Muscle of leg (tissue), 11 donors: ENCODE data around the gene STK4. TPM values are rescaled to one million over a fixed set of nuclear protein-coding genes. Genes with fewer than 3 reads are reported as not detected.

ENCODE experiments used
- DNase-seq: peaks from one replicate; pipeline ENCODE4 v3.0.0; 2013
- H3K27ac ChIP-seq: one replicate; pipeline ENCODE4 v1.5.1; 2013; ENCODE audit warnings: mild to moderate bottlenecking, low read length, control low read depth
- H3K27me3 ChIP-seq: one replicate; pipeline ENCODE4 v1.6.1; 2013; ENCODE audit warnings: low read length; ENCODE audit not compliant: control insufficient read depth, insufficient read depth
- H3K36me3 ChIP-seq: one replicate; pipeline ENCODE4 v1.6.1; 2013; ENCODE audit warnings: low read length; ENCODE audit not compliant: control insufficient read depth, insufficient read depth
- H3K4me1 ChIP-seq: one replicate; pipeline ENCODE4 v1.6.1; 2013; ENCODE audit warnings: low read length; ENCODE audit not compliant: control insufficient read depth, insufficient read depth
- H3K4me3 ChIP-seq: one replicate; pipeline ENCODE4 v1.5.1; 2013; ENCODE audit warnings: low read length, control low read depth
- H3K9me3 ChIP-seq: replicated peaks from 2 replicates; pipeline ENCODE4 v1.6.1; 2013; ENCODE audit warnings: low read depth, low read length; ENCODE audit not compliant: control insufficient read depth
- WGBS: methylation state at CpG from one replicate; pipeline ENCODE4 v1.1.5; 2013; ENCODE audit warnings: missing lambda C conversion rate; ENCODE audit not compliant: insufficient coverage; 5-methylcytosine and 5-hydroxymethylcytosine counted together
- polyA plus RNA-seq, 8 donors: library from polyadenylated mRNA; unstranded; fragments of 120-200 nt; gene quantifications; one replicate each; pipeline versions ENCODE4 v1.2.1 to v1.2.3, GENCODE V29; 2013; ENCODE audit warnings: inconsistent platforms in 1 of 8, low replicate concordance in 1 of 8; ENCODE audit not compliant: insufficient read length in 8 of 8, insufficient read depth in 1 of 8
- total RNA-seq: library from RNA; stranded (reverse); fragments of 120-200 nt; gene quantifications from one replicate; pipeline ENCODE4 v1.2.4, GENCODE V29; 2013

Gene STK4
- total and polyA plus RNA-seq, 9 donors, result 7.7 to 11.7 (median 8.8) TPM

- Histone ChIP-seq H3K9me3 (no peaks in the 10 kb centered on the region), H3K4me1 (peaks cover 13% of the 10 kb centered on the region), H3K27me3 (no peaks in the 10 kb centered on the region), H3K36me3 (peaks cover 6% of the 10 kb centered on the region), H3K27ac (no peak overlapping the region), H3K4me3 (no peak overlapping the region)
- 75% methylated on average over 2 of the region's 4 CpGs for WGBS
- DNase-seq, result no peak
Measured at GRCh38 chr20:44961011-44961869, 5.1 kb upstream of the STK4 start.

DNA sequence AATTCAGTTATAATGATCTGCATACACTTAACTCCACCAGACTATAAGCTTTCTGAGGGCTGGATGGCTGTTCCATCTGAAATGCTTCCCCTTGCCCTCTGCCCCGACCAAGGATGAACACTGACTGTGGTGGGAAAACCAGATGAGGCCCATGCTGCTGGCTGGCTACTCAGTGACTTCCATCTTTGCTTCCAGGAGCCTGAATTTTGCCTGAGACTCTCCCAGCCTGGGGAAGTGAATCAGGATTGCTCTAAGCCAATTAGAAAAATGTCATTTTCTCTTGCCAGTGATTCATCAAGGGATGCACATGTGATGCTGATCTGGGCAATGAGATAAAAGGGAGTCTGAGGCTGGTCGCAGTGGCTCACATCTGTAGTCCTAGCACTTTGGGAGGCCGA lies 4.4 kb upstream of the STK4 start:
- peaks cover 15% of the 10 kb centered on the region for H3K4me1 ChIP-seq
- H3K9me3 ChIP-seq, result no peaks in the 10 kb centered on the region
- H3K27me3 ChIP-seq, result no peaks in the 10 kb centered on the region
- H3K27ac ChIP-seq, result no peak overlapping the region
- H3K4me3 ChIP-seq, result no peak overlapping the region
- WGBS, result 86% methylated on average over 1 of the region's 3 CpGs
- H3K36me3 ChIP-seq, result peaks cover 4% of the 10 kb centered on the region
- DNase-seq, result no peak

DNA sequence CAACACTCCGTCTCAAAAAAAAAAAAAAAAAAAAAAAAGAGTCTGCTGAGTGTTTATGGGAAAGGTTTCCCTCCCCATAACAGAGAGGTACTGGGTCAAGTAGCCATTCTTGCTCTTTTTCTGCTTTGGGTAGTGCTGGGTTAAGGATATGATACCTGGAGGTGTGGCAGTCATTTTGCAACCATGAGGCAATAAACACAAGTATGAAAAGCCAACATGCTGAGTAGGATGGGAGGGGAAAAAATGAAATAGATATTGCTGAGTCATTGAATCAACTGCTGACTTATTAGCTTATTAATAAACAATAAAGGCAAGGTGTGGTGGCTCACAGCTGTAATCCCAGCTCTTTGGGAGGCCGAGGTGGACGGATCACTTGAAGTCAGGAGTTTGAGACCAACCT lies 3.8 kb upstream of the STK4 start:
- no peaks in the 10 kb centered on the region for H3K9me3 ChIP-seq
- H3K36me3 ChIP-seq, result peaks cover 4% of the 10 kb centered on the region
- H3K27me3 ChIP-seq, result no peaks in the 10 kb centered on the region
- H3K27ac ChIP-seq, result no peak overlapping the region
- DNase-seq, result no peak
- peaks cover 22% of the 10 kb centered on the region for H3K4me1 ChIP-seq
- no CpG with 5 or more reads among the region's 3 CpGs for WGBS
- H3K4me3 ChIP-seq, result no peak overlapping the region

DNA sequence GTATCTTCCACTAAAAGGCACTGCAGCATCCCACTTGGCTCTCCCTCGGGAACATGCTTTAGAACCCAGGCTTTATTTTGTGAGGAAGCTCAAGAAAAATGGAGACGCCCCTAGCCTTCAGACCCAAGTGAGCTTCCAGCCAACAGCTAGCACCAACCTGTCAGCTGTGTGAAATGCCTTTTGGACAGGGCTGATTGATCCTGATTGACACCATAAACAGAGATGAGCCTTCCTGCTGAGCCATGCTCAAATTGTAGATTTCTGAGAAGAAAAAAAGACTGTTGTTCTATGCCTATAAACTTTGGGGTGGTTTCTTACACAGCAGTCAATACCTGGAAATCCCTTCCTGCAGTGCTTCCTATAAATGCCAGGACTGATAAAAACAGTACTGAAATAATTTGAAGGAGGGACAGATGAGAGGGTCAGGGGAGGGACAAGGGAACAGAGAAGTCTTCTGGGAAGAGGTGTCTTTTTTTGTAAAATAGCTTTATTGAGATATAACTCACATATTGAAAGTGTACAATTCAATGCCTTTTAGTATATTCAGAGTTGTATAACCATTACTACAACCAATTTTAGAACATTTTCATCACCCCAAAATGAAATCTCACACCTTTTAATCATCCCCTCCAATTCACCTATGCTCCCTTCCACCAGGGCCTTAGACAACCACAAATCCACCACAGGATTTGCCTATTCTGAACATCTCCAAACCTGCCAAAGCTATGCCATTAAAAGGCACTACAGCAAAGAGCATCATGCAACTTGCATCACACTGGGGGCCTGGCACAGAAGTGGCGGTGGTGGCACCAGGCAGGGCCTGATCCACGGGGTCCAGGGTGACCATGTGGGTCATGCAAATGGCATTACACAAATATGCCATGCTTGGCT lies 2.7 kb upstream of the STK4 start:
- Histone ChIP-seq H3K4me3 (no peak overlapping the region), H3K27me3 (no peaks in the 10 kb centered on the region), H3K9me3 (no peaks in the 10 kb centered on the region), H3K27ac (no peak overlapping the region), H3K4me1 (peaks cover 22% of the 10 kb centered on the region), H3K36me3 (no peaks in the 10 kb centered on the region)
- WGBS, result 61% methylated on average over 2 of the region's 4 CpGs
- DNase-seq, result no peak

DNA sequence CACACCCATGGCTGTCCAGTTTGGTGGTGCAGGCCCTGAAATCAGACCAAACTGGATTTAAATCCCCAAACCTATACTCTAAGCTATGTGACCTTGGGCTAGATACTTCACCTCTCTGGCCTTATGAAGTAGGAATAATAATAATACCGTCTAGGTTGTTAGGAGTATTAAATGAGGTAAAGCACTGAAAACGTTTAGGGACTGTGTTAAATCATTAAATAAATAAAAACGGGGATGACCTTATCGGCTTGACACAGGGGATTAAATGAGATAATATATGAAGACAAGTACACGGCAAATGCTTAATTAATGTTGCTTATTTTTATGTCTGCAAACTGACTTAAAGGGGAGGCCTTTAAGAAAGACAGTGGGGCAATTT lies 672 bp upstream of the STK4 start:
- Histone ChIP-seq H3K4me1 (peaks cover 14% of the 10 kb centered on the region), H3K4me3 (peak overlapping the region; percentile 94), H3K27ac (peak overlapping the region; percentile 66), H3K27me3 (no peaks in the 10 kb centered on the region), H3K9me3 (no peaks in the 10 kb centered on the region), H3K36me3 (no peaks in the 10 kb centered on the region)
- 70% methylated on average over 2 of the region's 5 CpGs for WGBS
- DNase-seq, result no peak

- DNase-seq, result peak; percentile 44
- H3K4me3 ChIP-seq, result peak overlapping the region; percentile 94
- H3K36me3 ChIP-seq, result no peaks in the 10 kb centered on the region
- no peaks in the 10 kb centered on the region for H3K9me3 ChIP-seq
- WGBS, result 46% methylated on average over 3 of the region's 5 CpGs
- H3K27me3 ChIP-seq, result no peaks in the 10 kb centered on the region
- H3K4me1 ChIP-seq, result peaks cover 13% of the 10 kb centered on the region
- H3K27ac ChIP-seq, result peak overlapping the region; percentile 77
Measured at GRCh38 chr20:44967207-44967807, 995 bp downstream of the STK4 start.

DNA sequence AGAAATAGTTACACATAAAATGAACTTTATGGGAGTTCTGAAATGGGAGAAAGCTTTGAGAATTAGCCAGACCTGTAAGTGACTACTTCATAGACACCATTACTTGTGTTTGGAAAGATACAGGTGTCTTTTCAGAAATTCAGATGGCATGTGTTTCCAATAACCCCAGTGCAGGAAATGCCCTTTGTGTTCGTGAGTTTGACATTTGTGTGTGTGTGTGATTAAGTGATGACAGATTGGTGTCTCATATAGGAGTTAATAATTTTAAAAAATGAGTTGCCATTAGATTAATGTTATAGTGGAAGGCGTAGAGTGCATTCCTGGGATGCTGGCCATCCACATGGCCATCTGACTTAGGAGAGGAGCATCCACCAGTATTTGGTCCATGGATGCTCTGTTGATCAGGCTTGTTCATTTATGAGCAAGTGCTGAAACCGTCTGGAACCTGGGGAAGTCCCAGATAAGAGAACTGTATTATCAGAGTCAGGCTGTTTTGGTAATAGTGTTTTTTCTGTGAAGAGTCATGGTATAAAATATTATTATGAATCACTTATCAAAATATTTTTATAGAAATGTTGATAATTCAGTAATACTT lies 3.1 kb downstream of the STK4 start:
- H3K36me3 ChIP-seq, result peaks cover 3% of the 10 kb centered on the region
- H3K27me3 ChIP-seq, result no peaks in the 10 kb centered on the region
- H3K27ac ChIP-seq, result no peak overlapping the region
- no peak overlapping the region for H3K4me3 ChIP-seq
- DNase-seq, result no peak
- H3K9me3 ChIP-seq, result no peaks in the 10 kb centered on the region
- WGBS, result 35% methylated on average over 2 of the region's 3 CpGs
- peaks cover 13% of the 10 kb centered on the region for H3K4me1 ChIP-seq

DNA sequence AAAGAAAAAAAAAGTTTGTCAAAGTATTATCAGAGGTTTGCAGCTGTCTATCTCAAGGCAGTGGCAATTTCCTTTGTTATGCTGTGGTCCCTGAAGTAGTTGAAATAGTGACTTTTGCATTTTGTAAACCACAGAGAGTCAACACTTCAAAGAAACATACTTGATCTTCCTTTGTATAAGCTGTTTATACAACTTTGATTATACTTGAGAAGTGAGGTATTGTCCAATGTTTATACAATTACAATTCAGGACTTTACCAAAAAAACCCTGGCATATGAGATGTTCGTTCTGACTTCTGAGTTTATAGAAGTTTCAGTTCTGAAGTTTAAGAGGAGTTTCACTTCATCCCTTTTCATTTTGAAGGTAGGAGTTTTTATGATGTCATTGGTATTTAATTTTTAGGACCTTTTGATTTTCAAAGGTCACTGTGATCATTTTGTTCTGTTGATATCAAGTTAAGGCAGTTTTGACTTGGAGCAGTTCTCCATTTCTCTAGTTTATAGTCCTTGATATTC lies 4.0 kb downstream of the STK4 start:
- H3K27ac ChIP-seq, result peak overlapping the region; percentile 35
- DNase-seq, result no peak
- H3K4me3 ChIP-seq, result no peak overlapping the region
- peaks cover 6% of the 10 kb centered on the region for H3K36me3 ChIP-seq
- WGBS, result no CpG with 5 or more reads among the region's 1 CpG
- no peaks in the 10 kb centered on the region for H3K9me3 ChIP-seq
- H3K27me3 ChIP-seq, result no peaks in the 10 kb centered on the region
- H3K4me1 ChIP-seq, result peaks cover 13% of the 10 kb centered on the region

DNA sequence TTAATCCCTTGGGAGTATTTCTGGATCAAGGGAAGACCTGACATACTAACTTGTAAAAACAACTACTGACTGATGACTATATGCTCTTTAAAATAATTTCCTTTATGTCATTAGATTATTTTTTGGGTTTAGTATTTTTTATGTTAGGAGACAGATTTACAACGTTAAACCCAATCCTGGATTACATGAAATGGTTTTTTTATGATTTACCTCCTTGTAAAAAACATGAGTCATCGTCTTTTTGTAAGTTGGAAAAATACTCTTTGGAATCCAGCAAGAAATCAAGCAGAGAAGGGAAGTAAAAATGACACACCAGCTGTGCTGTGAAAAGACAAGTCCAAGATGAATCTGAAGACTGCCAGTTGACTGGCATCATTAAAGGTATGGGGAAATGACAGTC lies 6.7 kb downstream of the STK4 start:
- WGBS, result no CpG with 5 or more reads among the region's 2 CpGs
- Histone ChIP-seq H3K27me3 (no peaks in the 10 kb centered on the region), H3K4me3 (no peak overlapping the region), H3K4me1 (no peaks in the 10 kb centered on the region), H3K27ac (no peak overlapping the region), H3K9me3 (no peaks in the 10 kb centered on the region), H3K36me3 (peaks cover 9% of the 10 kb centered on the region)
- no peak for DNase-seq
